SK-N-DZ (cell line): ENCODE results near the gene ASAP2.

Experiments
- DNase-seq: peaks from one replicate; pipeline ENCODE4 v3.0.0-alpha.2; 2015; ENCODE audit warnings: low spot score

ASAP2 gene

GRCh38 chr2:9318461-9319337 is 112.1 kb downstream of the ASAP2 start:
- no peak for DNase-seq

DNA sequence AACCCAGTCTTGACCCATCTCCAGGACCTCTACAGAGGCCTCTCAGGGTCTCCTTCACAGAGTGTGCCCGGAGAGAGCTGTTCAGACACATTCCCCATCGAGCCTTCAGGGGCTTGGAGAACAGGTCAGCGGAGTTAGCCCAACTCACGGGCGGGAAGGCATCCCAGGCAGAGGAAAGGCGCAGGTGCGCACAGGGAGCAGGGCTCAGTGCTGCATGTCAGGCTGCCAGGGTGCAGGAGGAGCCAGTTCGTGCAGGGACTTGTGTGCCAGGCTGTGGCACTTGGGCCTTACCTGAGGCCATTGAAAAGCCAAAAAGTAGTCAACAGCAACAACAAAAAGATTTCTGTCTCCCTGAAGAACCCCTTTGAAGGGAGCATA is 112.7 kb downstream of the ASAP2 start:
- DNase-seq: no peak

DNA sequence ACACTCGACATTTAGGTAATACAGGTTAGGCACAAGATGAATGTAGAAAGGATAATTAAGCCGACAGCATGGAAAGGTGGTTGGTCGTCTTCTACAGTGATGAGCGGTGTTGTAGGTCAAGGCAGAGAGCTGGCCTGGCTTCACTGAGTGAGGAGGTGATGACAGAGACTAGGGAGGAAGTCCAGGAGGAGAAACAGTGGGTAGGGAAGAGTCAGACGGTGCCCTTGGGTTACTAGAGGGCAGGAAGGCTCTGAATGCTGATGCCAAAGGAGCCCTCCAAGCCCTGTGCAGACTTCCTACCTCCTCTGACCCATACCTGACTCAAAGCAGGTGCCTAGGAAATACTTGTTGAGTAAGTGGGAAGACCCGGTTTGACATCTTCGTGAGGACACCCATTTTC is 116.0 kb downstream of the ASAP2 start:
- DNase-seq: no peak

DNA sequence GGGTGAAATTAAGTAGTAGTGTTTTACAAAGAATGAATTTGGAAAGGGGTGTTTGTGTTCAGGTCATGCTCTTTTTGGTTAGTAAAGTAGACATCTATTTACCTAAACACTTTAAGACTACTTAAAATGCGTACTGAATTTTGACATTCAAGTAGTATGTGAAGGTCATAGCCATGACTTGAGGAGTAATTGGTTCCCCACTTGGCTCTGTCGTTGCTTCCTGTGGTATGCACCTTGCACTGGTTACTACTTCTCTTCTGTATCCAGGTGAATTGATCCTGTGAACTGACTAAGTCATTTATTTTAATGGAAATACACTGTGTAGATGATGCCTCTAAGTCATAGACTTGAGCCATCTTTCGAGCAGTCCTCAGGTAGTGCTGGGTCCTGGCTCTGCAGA is 118.8 kb downstream of the ASAP2 start:
- DNase-seq: no peak

DNA sequence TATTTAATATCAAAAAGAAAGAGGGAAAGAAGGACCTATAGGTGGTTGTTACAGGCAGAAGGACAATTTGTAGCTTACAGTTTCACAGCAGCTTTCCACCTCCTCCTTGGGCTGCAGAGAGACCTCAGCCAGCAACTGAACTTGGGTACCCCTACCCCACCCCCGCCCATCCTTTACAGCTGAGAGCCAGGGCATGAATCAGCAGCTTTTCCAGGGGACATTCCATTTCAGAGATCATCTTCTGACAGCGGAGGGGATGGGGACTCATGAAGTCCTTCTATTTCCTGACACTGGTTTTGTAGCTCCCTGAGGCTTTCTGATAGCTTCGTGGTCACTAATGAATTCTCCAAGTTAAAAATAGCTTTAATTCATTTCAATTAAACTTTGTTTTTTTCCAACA is 120.4 kb downstream of the ASAP2 start:
- no peak for DNase-seq

DNA sequence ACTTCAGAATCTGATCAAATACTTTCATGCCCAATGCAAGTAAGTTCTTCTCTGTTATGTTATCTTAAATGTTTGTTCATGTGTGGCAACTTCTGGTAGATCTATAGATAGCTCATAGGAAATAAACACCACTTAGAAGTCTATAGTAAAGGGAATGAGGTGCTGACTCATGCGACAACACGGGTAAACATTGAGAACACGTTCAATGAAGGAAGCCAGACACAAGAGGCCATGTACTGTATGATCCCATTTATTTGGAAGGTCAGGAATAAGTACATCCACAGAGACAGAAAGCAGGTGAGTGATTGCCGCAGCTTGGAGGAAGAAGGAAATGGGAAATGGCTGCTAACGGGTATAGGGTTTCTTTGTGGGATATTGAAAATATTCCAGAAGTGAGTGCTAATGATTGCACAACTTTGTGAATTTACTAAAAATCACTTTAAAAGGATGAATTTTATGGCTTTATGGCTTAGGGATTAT is 121.3 kb downstream of the ASAP2 start:
- DNase-seq: no peak

DNA sequence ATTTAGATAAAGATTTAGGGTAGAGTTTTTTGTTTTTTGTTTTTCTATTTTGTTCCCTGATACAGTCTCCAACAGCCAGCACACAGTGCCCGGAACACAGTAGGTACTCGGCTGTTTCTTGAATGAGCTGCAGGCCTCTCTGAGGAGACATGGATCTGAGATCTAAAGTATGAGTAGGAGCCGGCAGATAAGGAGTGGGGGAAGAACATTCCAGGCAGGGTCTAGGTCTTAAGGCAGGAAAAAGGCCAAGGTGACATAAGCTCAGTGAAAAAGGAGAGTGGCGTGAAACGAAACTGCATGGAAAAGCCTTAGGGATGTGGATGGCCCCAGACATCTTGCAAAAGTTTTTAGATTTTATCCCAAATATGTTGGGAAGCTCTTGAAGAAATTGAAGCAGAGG is 122.3 kb downstream of the ASAP2 start:
- no peak for DNase-seq

DNA sequence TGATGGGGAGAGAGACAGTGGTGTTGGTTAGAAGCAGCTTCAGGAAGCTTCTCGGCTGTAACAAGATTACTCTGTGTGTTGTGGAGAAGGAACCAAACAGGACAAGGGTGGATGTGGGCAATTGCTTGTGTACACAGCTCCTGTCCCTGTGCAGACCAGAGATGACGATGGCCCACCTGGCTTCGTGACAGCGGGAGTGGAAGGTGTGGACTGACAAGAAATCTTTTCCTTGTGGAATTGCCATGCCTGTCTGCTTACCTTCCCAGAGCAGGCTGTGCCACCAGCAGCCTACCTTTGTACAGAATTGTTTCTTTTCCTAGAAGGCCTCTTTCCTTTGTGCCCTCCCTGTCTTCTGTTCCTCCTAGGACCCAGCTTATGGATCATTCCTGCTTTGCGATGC is 122.9 kb downstream of the ASAP2 start:
- no peak for DNase-seq

- DNase-seq: no peak
Measured at GRCh38 chr2:9330612-9331270, 124.1 kb downstream of the ASAP2 start.

DNA sequence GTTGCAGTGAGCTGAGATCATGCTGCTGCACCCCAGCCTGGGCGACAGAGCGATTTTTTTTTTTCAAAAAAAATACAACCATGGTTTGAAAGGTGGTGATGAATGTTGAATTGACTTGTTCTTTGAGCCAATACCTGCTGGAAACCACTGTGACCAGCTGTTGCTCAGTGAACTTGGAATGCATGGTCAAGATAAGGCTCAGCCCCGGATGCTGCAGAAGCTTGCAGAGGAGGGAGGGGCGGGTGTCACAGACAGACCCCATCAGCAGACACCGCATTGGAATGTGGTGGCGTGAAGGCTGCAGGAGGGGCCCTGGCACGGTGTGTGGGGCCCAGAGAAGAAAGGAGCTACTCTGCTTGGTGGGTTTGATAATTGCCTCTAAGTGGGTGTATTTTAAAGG is 125.1 kb downstream of the ASAP2 start:
- DNase-seq: no peak

- DNase-seq: no peak
Measured at GRCh38 chr2:9332136-9332852, 125.7 kb downstream of the ASAP2 start.

GRCh38 chr2:9332853-9333245 is 126.2 kb downstream of the ASAP2 start:
- DNase-seq: no peak

GRCh38 chr2:9333591-9334171 is 127.1 kb downstream of the ASAP2 start:
- DNase-seq: peak; percentile 51

DNA sequence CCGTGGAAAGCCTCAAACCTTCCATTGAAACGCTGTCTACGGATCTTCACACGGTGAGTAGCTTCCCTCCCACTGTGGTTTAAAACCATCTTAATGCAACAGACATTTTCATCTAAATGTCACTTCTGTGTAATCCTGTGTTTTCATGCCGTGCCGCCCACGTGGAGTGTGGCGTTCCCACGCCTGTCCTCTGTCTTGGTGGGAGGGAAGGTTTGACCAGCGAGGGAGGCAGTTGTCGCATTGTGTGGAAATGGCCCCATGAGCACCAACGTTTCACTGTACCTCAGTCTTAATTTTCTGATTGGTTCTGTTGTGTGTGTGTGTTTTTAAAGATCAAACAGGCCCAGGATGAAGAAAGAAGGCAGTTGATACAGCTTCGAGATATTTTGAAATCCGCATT is 128.1 kb downstream of the ASAP2 start:
- DNase-seq: no peak

- DNase-seq: no peak
Measured at GRCh38 chr2:9335322-9335832, 128.8 kb downstream of the ASAP2 start.

DNA sequence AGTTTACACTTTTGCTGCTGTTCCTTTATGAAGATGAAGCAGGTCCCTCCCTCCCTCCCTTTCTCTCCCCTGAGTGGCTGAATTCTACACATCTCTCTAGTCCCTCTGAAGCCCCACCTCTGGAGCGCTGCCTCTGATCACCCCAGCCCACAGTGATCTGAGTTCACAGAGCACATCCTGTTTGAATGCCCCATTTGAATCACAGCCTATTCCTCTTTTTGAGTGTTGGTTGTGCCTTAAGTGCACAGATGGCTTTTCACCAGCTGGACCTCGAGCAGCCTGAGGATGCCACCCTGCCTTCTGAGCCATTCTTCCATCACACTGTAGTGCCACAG is 129.6 kb downstream of the ASAP2 start:
- no peak for DNase-seq

GRCh38 chr2:9336576-9337314 is 130.1 kb downstream of the ASAP2 start:
- no peak for DNase-seq

- no peak for DNase-seq
Measured at GRCh38 chr2:9337901-9338300, 131.3 kb downstream of the ASAP2 start.

DNA sequence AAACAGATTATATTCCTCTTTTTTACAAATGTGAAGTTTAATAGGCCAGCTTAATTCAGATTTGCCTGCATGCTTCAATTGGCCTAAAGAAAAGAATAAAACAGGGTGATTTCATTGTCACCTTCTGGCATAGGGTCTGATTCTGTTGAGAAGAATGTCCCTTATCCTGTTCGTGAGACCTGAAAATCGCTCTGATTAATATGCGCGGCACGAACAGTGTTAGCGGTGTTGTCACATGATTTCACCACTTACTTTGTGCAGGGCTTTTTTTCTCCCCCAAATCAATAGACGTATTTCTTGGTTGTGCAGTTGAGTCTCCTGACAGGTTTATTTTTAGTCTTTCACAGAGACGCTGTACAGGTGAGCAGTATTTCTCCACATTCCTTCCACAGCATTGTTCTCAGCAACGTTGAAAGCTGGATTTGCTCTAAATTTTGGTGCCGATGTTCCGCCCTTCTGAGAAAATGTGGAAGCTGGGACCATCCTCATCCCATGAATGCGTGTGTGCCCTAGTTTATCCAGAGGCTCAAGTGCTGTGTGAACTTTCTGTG is 134.8 kb downstream of the ASAP2 start:
- DNase-seq: no peak

DNA sequence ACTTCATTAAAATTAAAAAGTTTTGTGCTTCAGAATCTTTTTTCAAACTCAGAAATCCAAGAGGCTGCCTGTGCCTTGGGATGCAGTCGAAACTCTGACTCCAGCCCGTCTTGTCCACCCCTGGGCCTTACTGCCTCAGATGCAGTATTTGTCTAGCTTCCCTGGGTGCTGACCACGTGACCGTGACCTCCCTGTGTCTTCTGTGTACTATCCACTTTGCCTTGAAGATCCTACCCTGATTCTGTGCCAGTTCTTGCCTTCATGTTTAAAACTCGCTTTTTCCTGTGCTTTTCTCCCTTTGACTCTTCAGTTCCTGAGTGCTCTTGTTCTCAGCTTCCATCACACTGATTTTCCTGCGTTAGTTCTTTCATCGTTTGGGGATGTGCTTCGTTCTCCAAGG is 136.0 kb downstream of the ASAP2 start:
- DNase-seq: no peak

- no peak for DNase-seq
Measured at GRCh38 chr2:9343524-9343923, 136.9 kb downstream of the ASAP2 start.
